ENCODE results near the gene AADACL2. TPM values are rescaled to one million over a fixed set of nuclear protein-coding genes. Genes with fewer than 3 reads are reported as not detected.

Gene AADACL2
- total RNA-seq, 1 donor from 2014 or later: 11.7 TPM

DNA sequence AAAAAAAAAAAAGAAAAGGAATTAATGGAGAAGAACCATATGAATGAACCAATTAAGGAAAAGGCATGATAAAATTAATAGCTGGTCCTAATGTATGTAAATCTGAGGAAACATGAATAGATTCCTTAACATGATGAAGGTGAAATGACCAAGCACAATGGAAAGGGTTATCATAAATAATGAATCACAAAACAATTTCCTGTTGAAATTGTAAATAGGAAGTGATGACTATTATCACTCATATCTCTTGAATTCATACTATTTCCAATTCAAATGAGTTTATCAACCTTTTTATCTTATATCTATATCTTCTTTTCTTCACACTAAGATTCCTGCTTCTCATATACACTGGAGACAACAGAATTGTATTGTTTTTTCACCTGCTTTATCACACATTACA lies 32.0 kb downstream of the AADACL2 start:
- Mint-ChIP-seq H3K4me1 (ENCODE audit: unreplicated experiment) (peaks cover 6% of the 10 kb centered on the region), H3K27ac (no peak overlapping the region), H3K9me3 (no peaks in the 10 kb centered on the region), H3K4me3 (no peak overlapping the region), H3K27me3 (no peaks in the 10 kb centered on the region), H3K36me3 (no peaks in the 10 kb centered on the region)
- TF ChIP-seq, protein P1, sequence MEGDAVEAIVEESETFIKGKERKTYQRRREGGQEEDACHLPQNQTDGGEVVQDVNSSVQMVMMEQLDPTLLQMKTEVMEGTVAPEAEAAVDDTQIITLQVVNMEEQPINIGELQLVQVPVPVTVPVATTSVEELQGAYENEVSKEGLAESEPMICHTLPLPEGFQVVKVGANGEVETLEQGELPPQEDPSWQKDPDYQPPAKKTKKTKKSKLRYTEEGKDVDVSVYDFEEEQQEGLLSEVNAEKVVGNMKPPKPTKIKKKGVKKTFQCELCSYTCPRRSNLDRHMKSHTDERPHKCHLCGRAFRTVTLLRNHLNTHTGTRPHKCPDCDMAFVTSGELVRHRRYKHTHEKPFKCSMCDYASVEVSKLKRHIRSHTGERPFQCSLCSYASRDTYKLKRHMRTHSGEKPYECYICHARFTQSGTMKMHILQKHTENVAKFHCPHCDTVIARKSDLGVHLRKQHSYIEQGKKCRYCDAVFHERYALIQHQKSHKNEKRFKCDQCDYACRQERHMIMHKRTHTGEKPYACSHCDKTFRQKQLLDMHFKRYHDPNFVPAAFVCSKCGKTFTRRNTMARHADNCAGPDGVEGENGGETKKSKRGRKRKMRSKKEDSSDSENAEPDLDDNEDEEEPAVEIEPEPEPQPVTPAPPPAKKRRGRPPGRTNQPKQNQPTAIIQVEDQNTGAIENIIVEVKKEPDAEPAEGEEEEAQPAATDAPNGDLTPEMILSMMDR (conservative IDR thresholded peaks at IDR 0.05): no peak
- no peak for DNase-seq (ENCODE audit: extremely low spot score, unreplicated experiment)

GRCh38 chr3:151766454-151766853 lies 32.7 kb downstream of the AADACL2 start:
- no peaks in the 10 kb centered on the region for H3K9me3 Mint-ChIP-seq
- no peak overlapping the region for H3K27ac Mint-ChIP-seq
- H3K4me1 Mint-ChIP-seq (ENCODE audit: unreplicated experiment): peaks cover 6% of the 10 kb centered on the region
- DNase-seq (ENCODE audit: extremely low spot score, unreplicated experiment): no peak
- H3K27me3 Mint-ChIP-seq: no peaks in the 10 kb centered on the region
- TF ChIP-seq, protein P1 (conservative IDR thresholded peaks at IDR 0.05): no peak
- H3K4me3 Mint-ChIP-seq: no peak overlapping the region
- H3K36me3 Mint-ChIP-seq: no peaks in the 10 kb centered on the region

DNA sequence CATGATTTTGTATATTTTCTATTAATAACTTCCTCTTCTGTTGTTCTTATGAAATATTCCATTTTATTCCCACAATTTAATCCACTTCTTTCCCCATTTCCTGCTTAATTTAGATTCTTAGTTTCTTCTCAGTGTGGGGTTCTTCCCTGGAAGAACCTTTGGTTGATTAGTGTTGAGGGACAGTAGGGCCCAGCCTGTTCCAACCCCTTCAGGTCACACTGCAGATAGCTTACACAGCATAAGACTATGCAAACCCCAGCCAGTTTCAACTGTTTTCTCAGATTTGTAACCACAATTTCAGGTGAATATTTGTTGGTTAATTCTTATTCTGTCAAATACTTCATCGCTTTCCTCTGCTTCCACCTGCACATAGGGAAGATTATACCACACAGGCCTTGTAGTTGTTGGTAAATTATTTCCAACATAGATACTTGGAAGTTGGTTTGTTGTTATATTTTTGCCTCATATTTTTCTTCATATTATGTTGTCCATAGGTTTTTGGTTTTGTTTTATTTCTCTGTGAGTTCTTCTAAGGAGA lies 34.7 kb downstream of the AADACL2 start:
- H3K27ac Mint-ChIP-seq: no peak overlapping the region
- DNase-seq (ENCODE audit: extremely low spot score, unreplicated experiment): no peak
- H3K9me3 Mint-ChIP-seq: peaks cover 6% of the 10 kb centered on the region
- no peak overlapping the region for H3K4me3 Mint-ChIP-seq
- peaks cover 5% of the 10 kb centered on the region for H3K36me3 Mint-ChIP-seq
- peaks cover 15% of the 10 kb centered on the region for H3K4me1 Mint-ChIP-seq (ENCODE audit: unreplicated experiment)
- no peaks in the 10 kb centered on the region for H3K27me3 Mint-ChIP-seq
- TF ChIP-seq, protein P1 (conservative IDR thresholded peaks at IDR 0.05): no peak

- Mint-ChIP-seq H3K9me3 (peaks cover 6% of the 10 kb centered on the region), H3K4me1 (ENCODE audit: unreplicated experiment) (peaks cover 16% of the 10 kb centered on the region), H3K27me3 (no peaks in the 10 kb centered on the region), H3K4me3 (no peak overlapping the region), H3K36me3 (peaks cover 5% of the 10 kb centered on the region), H3K27ac (no peak overlapping the region)
- TF ChIP-seq, protein P1 (conservative IDR thresholded peaks at IDR 0.05): no peak
- DNase-seq (ENCODE audit: extremely low spot score, unreplicated experiment): no peak
These were observed 35.4 kb downstream of the AADACL2 start for GRCh38 chr3:151769175-151769574.

GRCh38 chr3:151770956-151771355 lies 37.2 kb downstream of the AADACL2 start:
- DNase-seq (ENCODE audit: extremely low spot score, unreplicated experiment): no peak
- Mint-ChIP-seq H3K36me3 (peaks cover 5% of the 10 kb centered on the region), H3K4me1 (ENCODE audit: unreplicated experiment) (peaks cover 16% of the 10 kb centered on the region), H3K27ac (no peak overlapping the region), H3K4me3 (no peak overlapping the region), H3K27me3 (no peaks in the 10 kb centered on the region), H3K9me3 (peaks cover 6% of the 10 kb centered on the region)
- TF ChIP-seq, protein P1 (conservative IDR thresholded peaks at IDR 0.05): no peak

Data from type B pancreatic cell (in vitro differentiated cells).